ENCODE results near the gene RGS6. TPM values are rescaled to one million over a fixed set of nuclear protein-coding genes. Genes with fewer than 3 reads are reported as not detected.

Gene RGS6
- total RNA-seq, 1 donor = not detected

- H3K4me1 ChIP-seq (ENCODE audit: insufficient read depth, low read length) = no peaks in the 10 kb centered on the region
- H2AFZ ChIP-seq (ENCODE audit: low read length) = no peak overlapping the region
- DNase-seq (ENCODE audit: insufficient read length, low spot score, missing footprints) = no peak
- H3K4me2 ChIP-seq (ENCODE audit: insufficient read depth, low read length) = no peak overlapping the region
- H3K27me3 ChIP-seq (ENCODE audit: insufficient read depth, low read length) = peaks cover 19% of the 10 kb centered on the region
- no peaks in the 10 kb centered on the region for H3K79me2 ChIP-seq (ENCODE audit: insufficient read depth, low read length)
- no peaks in the 10 kb centered on the region for H3K9me3 ChIP-seq (ENCODE audit: low read depth, low read length)
- TF ChIP-seq CTCF (IDR thresholded peaks at IDR 0.05; ENCODE audit: extremely low read depth, low read depth, low read length) = no peak
- no peak overlapping the region for H3K4me3 ChIP-seq (ENCODE audit: insufficient read depth, low read length)
- no peak overlapping the region for H3K27ac ChIP-seq (ENCODE audit: low read depth, low read length)
- no peaks in the 10 kb centered on the region for H4K20me1 ChIP-seq (ENCODE audit: insufficient read depth, low read length)
- no peaks in the 10 kb centered on the region for H3K36me3 ChIP-seq (ENCODE audit: insufficient read depth, low read length)
Measured at GRCh38 chr14:72578514-72578913, 646.3 kb downstream of the RGS6 start.

- peak overlapping the region; percentile 26 for H2AFZ ChIP-seq (ENCODE audit: low read length)
- no peak for TF ChIP-seq CTCF (IDR thresholded peaks at IDR 0.05; ENCODE audit: extremely low read depth, low read depth, low read length)
Measured at GRCh38 chr14:72582582-72582981, 650.4 kb downstream of the RGS6 start.

GRCh38 chr14:72583316-72584272 lies 651.4 kb downstream of the RGS6 start:
- TF ChIP-seq CTCF (IDR thresholded peaks at IDR 0.05; ENCODE audit: extremely low read depth, low read depth, low read length) = no peak
- Histone ChIP-seq H3K27me3 (ENCODE audit: insufficient read depth, low read length) (peaks cover 5% of the 10 kb centered on the region), H3K79me2 (ENCODE audit: insufficient read depth, low read length) (no peaks in the 10 kb centered on the region), H3K9me3 (ENCODE audit: low read depth, low read length) (no peaks in the 10 kb centered on the region), H3K36me3 (ENCODE audit: insufficient read depth, low read length) (no peaks in the 10 kb centered on the region), H3K27ac (ENCODE audit: low read depth, low read length) (no peak overlapping the region), H3K4me1 (ENCODE audit: insufficient read depth, low read length) (no peaks in the 10 kb centered on the region), H4K20me1 (ENCODE audit: insufficient read depth, low read length) (no peaks in the 10 kb centered on the region), H3K4me2 (ENCODE audit: insufficient read depth, low read length) (no peak overlapping the region), H3K4me3 (ENCODE audit: insufficient read depth, low read length) (no peak overlapping the region), H2AFZ (ENCODE audit: low read length) (no peak overlapping the region)
- DNase-seq (ENCODE audit: insufficient read length, low spot score, missing footprints) = no peak

More at GRCh38 chr14:72582582-72582981, 650.4 kb downstream of the RGS6 start:
- H3K79me2 ChIP-seq (ENCODE audit: insufficient read depth, low read length) = no peaks in the 10 kb centered on the region
- H3K36me3 ChIP-seq (ENCODE audit: insufficient read depth, low read length) = no peaks in the 10 kb centered on the region
- H3K4me1 ChIP-seq (ENCODE audit: insufficient read depth, low read length) = no peaks in the 10 kb centered on the region
- H3K27ac ChIP-seq (ENCODE audit: low read depth, low read length) = no peak overlapping the region
- DNase-seq (ENCODE audit: insufficient read length, low spot score, missing footprints) = no peak
- H3K9me3 ChIP-seq (ENCODE audit: low read depth, low read length) = no peaks in the 10 kb centered on the region
- peaks cover 12% of the 10 kb centered on the region for H3K27me3 ChIP-seq (ENCODE audit: insufficient read depth, low read length)
- no peak overlapping the region for H3K4me2 ChIP-seq (ENCODE audit: insufficient read depth, low read length)
- no peaks in the 10 kb centered on the region for H4K20me1 ChIP-seq (ENCODE audit: insufficient read depth, low read length)
- no peak overlapping the region for H3K4me3 ChIP-seq (ENCODE audit: insufficient read depth, low read length)

GRCh38 chr14:72588521-72588920 lies 656.3 kb downstream of the RGS6 start:
- H3K36me3 ChIP-seq (ENCODE audit: insufficient read depth, low read length) = no peaks in the 10 kb centered on the region

More at GRCh38 chr14:72588521-72588920, 656.3 kb downstream of the RGS6 start:
- Histone ChIP-seq H2AFZ (ENCODE audit: low read length) (no peak overlapping the region), H3K9me3 (ENCODE audit: low read depth, low read length) (no peaks in the 10 kb centered on the region), H3K4me2 (ENCODE audit: insufficient read depth, low read length) (no peak overlapping the region), H3K79me2 (ENCODE audit: insufficient read depth, low read length) (no peaks in the 10 kb centered on the region), H4K20me1 (ENCODE audit: insufficient read depth, low read length) (no peaks in the 10 kb centered on the region), H3K4me1 (ENCODE audit: insufficient read depth, low read length) (no peaks in the 10 kb centered on the region), H3K4me3 (ENCODE audit: insufficient read depth, low read length) (no peak overlapping the region), H3K27me3 (ENCODE audit: insufficient read depth, low read length) (peaks cover 4% of the 10 kb centered on the region), H3K27ac (ENCODE audit: low read depth, low read length) (no peak overlapping the region)
- no peak for DNase-seq (ENCODE audit: insufficient read length, low spot score, missing footprints)
- no peak for TF ChIP-seq CTCF (IDR thresholded peaks at IDR 0.05; ENCODE audit: extremely low read depth, low read depth, low read length)

Data from osteoblast (primary cell).